Raji (cell line): ENCODE data around the gene SNAPC3.

ENCODE experiments used
- POLR2A ChIP-seq: IDR thresholded peaks from 2 replicates; pipeline ENCODE4 v1.6.1; 2011; ENCODE audit warnings: low read depth, low read length, control low read depth; ENCODE audit not compliant: insufficient read depth

Gene SNAPC3

DNA sequence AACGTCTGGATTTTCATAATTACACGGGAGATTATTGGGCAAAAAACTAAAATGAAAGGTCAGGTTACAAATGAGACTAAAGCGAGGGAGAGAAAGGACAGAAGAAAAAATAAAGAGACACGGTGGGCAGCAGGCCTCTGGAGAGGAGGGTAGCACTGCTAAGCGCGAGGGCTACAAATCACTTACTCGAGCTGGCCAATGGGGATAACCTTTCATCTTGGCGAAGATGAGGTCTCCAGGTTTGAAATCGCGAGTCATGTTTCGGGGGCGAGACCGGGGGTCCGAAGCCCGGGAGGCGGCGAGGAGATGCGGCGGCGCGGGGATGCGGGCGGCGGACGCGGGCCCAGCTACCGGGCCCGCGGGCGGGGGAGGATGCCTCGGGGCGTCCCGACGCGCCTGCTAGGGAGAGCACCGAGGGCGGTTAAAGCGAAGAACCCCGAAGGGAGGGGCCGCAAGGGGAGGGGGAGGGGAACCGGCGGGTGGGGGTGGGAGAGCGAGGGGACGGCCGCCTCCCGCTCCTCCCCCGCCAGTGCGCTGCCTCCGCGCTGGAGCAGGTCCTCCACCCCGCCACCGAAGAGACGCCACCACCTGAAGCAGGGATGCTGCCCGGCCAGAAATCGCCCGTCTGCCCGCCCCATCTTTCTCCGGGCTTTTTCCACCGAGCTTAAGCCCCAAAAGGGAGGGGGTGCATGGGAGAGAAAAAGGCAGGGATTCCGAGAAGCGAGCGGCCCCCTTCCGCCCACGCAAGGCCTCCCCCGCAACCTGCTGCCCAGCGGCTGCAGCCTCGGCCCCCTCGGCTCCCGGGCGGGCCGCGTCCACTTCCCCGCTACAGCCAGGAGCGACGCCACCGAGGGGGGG, 87.5 kb downstream of the SNAPC3 start:
- no peak for TF ChIP-seq POLR2A

DNA sequence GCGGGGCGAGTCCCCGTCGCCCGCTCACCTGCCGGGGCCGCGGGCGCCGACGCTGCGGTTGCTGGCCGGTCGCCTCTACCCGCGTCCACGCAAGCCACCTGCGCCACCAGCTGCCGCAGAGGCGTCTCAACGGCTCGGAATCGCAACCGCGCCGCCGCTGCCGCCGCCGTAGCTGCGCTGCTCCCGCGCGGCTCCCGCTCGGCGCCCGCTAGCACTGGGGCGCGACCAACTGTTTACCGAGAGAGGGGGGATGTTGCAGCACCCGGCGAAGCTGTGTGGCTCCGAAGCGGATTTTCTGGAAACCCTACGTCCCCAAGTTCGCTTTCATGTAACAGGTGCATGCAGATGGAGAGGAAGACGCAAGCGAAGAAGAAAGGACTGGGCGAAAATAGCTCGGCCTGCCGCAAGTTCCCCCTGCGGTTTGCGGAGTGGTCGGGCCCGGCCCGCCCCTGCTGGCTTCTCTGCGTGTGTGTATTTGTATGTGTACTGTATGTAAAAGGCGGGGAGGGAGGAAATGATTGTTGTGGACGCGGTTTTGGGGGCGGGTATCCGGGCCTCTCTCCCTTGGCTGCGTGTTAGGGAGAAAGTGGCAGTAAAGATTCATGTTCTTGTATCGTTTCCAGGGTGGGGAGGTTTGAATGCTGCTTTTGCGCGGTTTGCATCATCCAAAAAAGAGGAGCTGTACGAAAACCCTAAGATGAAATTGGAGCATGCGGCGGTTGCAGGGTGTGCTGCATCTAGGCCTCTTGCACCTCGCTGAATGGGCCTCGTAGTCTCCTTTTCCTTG, 88.3 kb downstream of the SNAPC3 start, which contains the start of gene PSIP1:
Gene PSIP1 (minus strand): TSS at position 182 of the 787 bp plus-strand sequence. CDS start 782 bp downstream, outside the sequence.
- peak; percentile 79 for TF ChIP-seq POLR2A
